SK-N-SH (cell line): ENCODE results near the gene SMS. TPM values are rescaled to one million over a fixed set of nuclear protein-coding genes. Genes with fewer than 3 reads are reported as not detected.

Experiments
- CTCF ChIA-PET: fragments of 300-600, 350-600 bp; formaldehyde crosslinking; extraction: SDS; loops from one replicate; lab custom pipeline; 2021; lab: Yijun Ruan, JAX
- POLR2A ChIA-PET: fragments of 350-600 bp; sonication (Branson Sonifier 250); formaldehyde crosslinking; extraction: SDS; loops from one replicate; lab custom pipeline; 2020; ENCODE audit warnings: antibody characterized with exemption, inconsistent platforms; lab: Yijun Ruan, JAX
- DNase-seq: peaks from one replicate; pipeline ENCODE4 v3.0.0; 2012
- H2AFZ ChIP-seq: fragments of 200-600 bp; sonication (generic); 2 replicates; pipeline ENCODE4 v1.8.1; 2016; ENCODE audit warnings: antibody characterized with exemption, mild to moderate bottlenecking, low read depth
- H3F3A ChIP-seq: fragments of 200-600 bp; sonication (generic); replicated peaks from 2 replicates; pipeline ENCODE3; 2016; ENCODE audit warnings: antibody characterized with exemption, mild to moderate bottlenecking; ENCODE audit not compliant: insufficient read depth
- H3K27ac ChIP-seq, 2 experiments: fragments of 200-500 bp in 1 of 2; fragments of 200-600 bp in 1 of 2; sonication (Bioruptor generic) in 1 of 2; sonication (generic), shearing (Covaris generic) in 1 of 2; 2 replicates each; pipeline versions ENCODE4 v1.5.1 to v1.6.1; 2014 to 2016; ENCODE audit warnings: low read depth in 2 of 2, inconsistent platforms in 1 of 2, low read length in 1 of 2, mild to moderate bottlenecking in 1 of 2, mixed read lengths in 1 of 2
- H3K27me3 ChIP-seq: fragments of 200-600 bp; sonication (generic), shearing (Covaris generic); 2 replicates; pipeline ENCODE4 v1.6.1; 2016; ENCODE audit warnings: mixed run types; ENCODE audit not compliant: insufficient read depth
- H3K36me3 ChIP-seq, 2 experiments: fragments of 200-500 bp in 1 of 2; fragments of 200-600 bp in 1 of 2; sonication (Bioruptor generic) in 1 of 2; sonication (generic) in 1 of 2; replicated peaks in 1 of 2; 2 replicates each; pipeline versions ENCODE3 to v1.5.1; 2014 to 2016; ENCODE audit warnings: low read length in 1 of 2, mild to moderate bottlenecking in 1 of 2; ENCODE audit not compliant: insufficient read depth in 2 of 2, control insufficient read depth in 1 of 2
- H3K4me1 ChIP-seq, 2 experiments: fragments of 200-500 bp in 1 of 2; fragments of 200-600 bp in 1 of 2; sonication (Bioruptor generic) in 1 of 2; sonication (generic), shearing (Covaris generic) in 1 of 2; 2 replicates each; pipeline versions ENCODE4 v1.5.1 to v1.6.1; 2014 to 2016; ENCODE audit warnings: low read depth in 1 of 2, low read length in 1 of 2, mixed run types in 1 of 2; ENCODE audit not compliant: insufficient read depth in 2 of 2, control insufficient read depth in 1 of 2
- H3K4me2 ChIP-seq: fragments of 200-600 bp; sonication (generic), shearing (Covaris generic); 2 replicates; pipeline ENCODE4 v1.6.1; 2017; ENCODE audit warnings: mixed run types
- H3K4me3 ChIP-seq, 2 experiments: fragments of 200-500 bp in 1 of 2; fragments of 200-600 bp in 1 of 2; sonication (Bioruptor generic) in 1 of 2; sonication (generic), shearing (Covaris generic) in 1 of 2; 2 replicates each; pipeline versions ENCODE4 v1.5.1 to v1.8.1; 2014 to 2016; ENCODE audit warnings: low read depth in 2 of 2, inconsistent platforms in 1 of 2, low read length in 1 of 2, mild to moderate bottlenecking in 1 of 2, mixed read lengths in 1 of 2, moderate library complexity in 1 of 2
- H3K79me2 ChIP-seq: fragments of 200-600 bp; sonication (generic); 2 replicates; pipeline ENCODE4 v1.8.1; 2017; ENCODE audit warnings: mild to moderate bottlenecking; ENCODE audit not compliant: insufficient read depth
- H3K9ac ChIP-seq: fragments of 200-600 bp; sonication (generic); 2 replicates; pipeline ENCODE4 v1.6.1; 2017; ENCODE audit warnings: mixed run types
- H3K9me2 ChIP-seq: fragments of 200-600 bp; sonication (generic); 2 replicates; pipeline ENCODE4 v1.6.1; 2017; ENCODE audit warnings: mixed run types
- H3K9me3 ChIP-seq: fragments of 200-600 bp; sonication (generic); 2 replicates; pipeline ENCODE4 v1.6.1; 2017; ENCODE audit warnings: mixed run types, mild to moderate bottlenecking, moderate library complexity
- H4K20me1 ChIP-seq: fragments of 200-600 bp; sonication (generic); 2 replicates; pipeline ENCODE4 v1.6.1; 2017; ENCODE audit warnings: mild to moderate bottlenecking, mixed run types; ENCODE audit not compliant: insufficient read depth
- CHD2 ChIP-seq: fragments of 150-350 bp; IDR thresholded peaks from 2 replicates; pipeline ENCODE4 v1.6.1; 2018; ENCODE audit warnings: low read length; ENCODE audit not compliant: partially characterized antibody
- ELF1 ChIP-seq: IDR thresholded peaks from 2 replicates; pipeline ENCODE4 v1.4.0; 2012
- EP300 ChIP-seq, 2 experiments: IDR thresholded peaks; 2 replicates each; pipeline versions ENCODE4 v1.4.0 to v1.6.1; 2012; ENCODE audit warnings: borderline replicate concordance in 1 of 2, low read depth in 1 of 2, low read length in 1 of 2
- FOSL2 ChIP-seq: IDR thresholded peaks from 2 replicates; pipeline ENCODE4 v1.4.0; 2012; ENCODE audit warnings: low read depth, mild to moderate bottlenecking, moderate library complexity, borderline replicate concordance
- FOXJ3 ChIP-seq: sonication (generic); formaldehyde crosslinking; IDR thresholded peaks from 2 replicates; pipeline ENCODE4 v1.5.1; 2020; ENCODE audit warnings: mild to moderate bottlenecking, missing genetic modification reagents
- FOXM1 ChIP-seq: IDR thresholded peaks from 2 replicates; pipeline ENCODE4 v1.4.0; 2012; ENCODE audit warnings: low read depth, mild to moderate bottlenecking
- GABPA ChIP-seq: IDR thresholded peaks from 2 replicates; pipeline ENCODE4 v1.4.0; 2012; ENCODE audit warnings: low read depth, mild to moderate bottlenecking
- GATA2 ChIP-seq: sonication (generic); formaldehyde crosslinking; IDR thresholded peaks from 2 replicates; pipeline ENCODE4 v1.5.0; 2020; ENCODE audit warnings: mild to moderate bottlenecking, missing genetic modification reagents
- IRF3 ChIP-seq: fragments of 150-350 bp; IDR thresholded peaks from 2 replicates; pipeline ENCODE4 v1.6.1; 2016; ENCODE audit warnings: mild to moderate bottlenecking, low read depth, low read length
- JUND ChIP-seq: IDR thresholded peaks from 2 replicates; pipeline ENCODE4 v1.4.0; 2012
- MAX ChIP-seq: IDR thresholded peaks from 2 replicates; pipeline ENCODE4 v1.4.0; 2012; ENCODE audit warnings: low read depth
- MEF2A ChIP-seq: IDR thresholded peaks from 2 replicates; pipeline ENCODE4 v1.4.0; 2012; ENCODE audit warnings: low read depth, borderline replicate concordance
- MXI1 ChIP-seq: IDR thresholded peaks from 2 replicates; pipeline ENCODE4 v1.6.1; 2012; ENCODE audit warnings: mild to moderate bottlenecking, low read depth, low read length, improper control_type of control experiment
- PBX3 ChIP-seq: IDR thresholded peaks from 2 replicates; pipeline ENCODE4; 2012
- REST ChIP-seq: IDR thresholded peaks from 2 replicates; pipeline ENCODE4 v1.6.1; 2012; ENCODE audit warnings: mild to moderate bottlenecking, low read depth, low read length, moderate library complexity
- RFX5 ChIP-seq: IDR thresholded peaks from 2 replicates; pipeline ENCODE4 v1.6.1; 2012; ENCODE audit warnings: mild to moderate bottlenecking, improper control_type of control experiment, low read length
- RXRA ChIP-seq: IDR thresholded peaks from 2 replicates; pipeline ENCODE4 v1.4.0; 2012; ENCODE audit warnings: low read depth, mild to moderate bottlenecking, borderline replicate concordance
- SMC3 ChIP-seq: IDR thresholded peaks from 2 replicates; pipeline ENCODE4 v1.6.1; 2012; ENCODE audit warnings: low read depth, low read length, improper control_type of control experiment
- TCF12 ChIP-seq: IDR thresholded peaks from 2 replicates; pipeline ENCODE4 v1.4.0; 2012
- TEAD4 ChIP-seq: IDR thresholded peaks from 2 replicates; pipeline ENCODE4 v1.4.0; 2012; ENCODE audit warnings: mild to moderate bottlenecking, borderline replicate concordance; ENCODE audit not compliant: insufficient read depth
- USF1 ChIP-seq: IDR thresholded peaks from 2 replicates; pipeline ENCODE4 v1.4.0; 2012; ENCODE audit warnings: low read depth, borderline replicate concordance
- USF2 ChIP-seq: fragments of 150-350 bp; IDR thresholded peaks from 2 replicates; pipeline ENCODE4 v1.6.1; 2017; ENCODE audit warnings: antibody characterized with exemption, low read length, low read depth, borderline replicate concordance
- YY1 ChIP-seq: IDR thresholded peaks from 2 replicates; pipeline ENCODE4 v1.4.0; 2012; ENCODE audit warnings: low read depth, mild to moderate bottlenecking
- ZBTB33 ChIP-seq: IDR thresholded peaks from 2 replicates; pipeline ENCODE4 v1.4.0; 2012; ENCODE audit warnings: low read depth, borderline replicate concordance
- WGBS: methylation state at CpG from one replicate; pipeline ENCODE4 v1.1.6; 2017; ENCODE audit warnings: low lambda C conversion rate; 5-methylcytosine and 5-hydroxymethylcytosine counted together
- polyA plus RNA-seq, 3 experiments: library from polyadenylated mRNA; depleted of rRNA; stranded (reverse); fragments of >200 nt; gene quantifications; 2 replicates each; pipeline ENCODE4 v1.2.3, GENCODE V29; 2012

Gene SMS
- 86.9 and 116 TPM in 2 replicates for polyA plus RNA-seq (2012; rRNA removed)
- polyA plus RNA-seq (2012; cell fraction: cytosol; rRNA removed), result 134 and 161 TPM in 2 replicates
- polyA plus RNA-seq (2012; cell fraction: nucleus; rRNA removed), result 45.9 and 53.9 TPM in 2 replicates

- Histone ChIP-seq H3K4me1 (peaks cover 2 to 7% of the 10 kb centered on the region in 2 experiments; a peak in 2 of 4 replicates), H3K4me3 (peak within 1 kb of the TSS; percentile 66 to 79), H3K27me3 (no peaks in the 10 kb centered on the region), H3K9ac (peak within 1 kb of the TSS; percentile 71), H3K4me2 (peak within 1 kb of the TSS; percentile 89), H3K36me3 (no peaks in the 10 kb centered on the region), H2AFZ (peak within 1 kb of the TSS; percentile 87), H3F3A (peaks cover 36% of the 10 kb centered on the region), H4K20me1 (peaks cover 13% of the 10 kb centered on the region), H3K9me3 (no peaks in the 10 kb centered on the region), H3K79me2 (peaks cover 40% of the 10 kb centered on the region), H3K9me2 (no peaks in the 10 kb centered on the region), H3K27ac (peak within 1 kb of the TSS; percentile 68 to 93)
- ChIA-PET CTCF (no interaction called here), POLR2A (no interaction called here)
- peak; percentile 88 for DNase-seq
- WGBS, result 15% methylated on average over 8 of the region's 46 CpGs
- TF ChIP-seq SMC3 (no peak), MAX (peak; percentile 89), TCF12 (no peak), GABPA (peak; percentile 47; the same call in 1 of the 2 replicates), FOXM1 (peak; percentile 82), MEF2A (no peak), FOSL2 (0 out of 2 replicates have a peak, but pooled peaks have one; percentile 4), ELF1 (no peak), USF2 (no peak), GATA2 (CRISPR knock-in tag) (no peak), FOXJ3 (no peak), TEAD4 (no peak), RFX5 (no peak), USF1 (no peak), EP300 (IDR thresholded peaks at IDR 0.05; ENCODE audit: borderline replicate concordance in 1 of 2, low read depth in 1 of 2, low read length in 1 of 2) (no peak), CHD2 (no peak), REST (no peak), IRF3 (no peak), MXI1 (no peak), YY1 (peak; percentile 78), PBX3 (0 out of 2 replicates have a peak, but pooled peaks have one; percentile 3), ZBTB33 (0 out of 2 replicates have a peak, but pooled peaks have one; percentile 22), JUND (no peak), RXRA (no peak)
Measured at GRCh38 chrX:21940356-21940829, at the start of gene SMS. TSS of gene SMS (plus strand) at chrX:21940709. CDS start at chrX:21940825, 116 bp downstream.
